Stimulated activated CD4-positive, alpha-beta T cell treated with anti-CD3 and anti-CD28 coated beads, TNF-alpha, amount 100 ng/mL, for 24 hours (primary cell): ENCODE results near the gene SUPT7L.
"Not testable (repeated sequence)": the region's sequence is repeated elsewhere in the genome, so short reads cannot be mapped to it uniquely, and the experiment has no call there.

ENCODE experiments used
- DNase-seq, 3 experiments: peaks; one replicate each; pipeline ENCODE4 v3.0.0-alpha.2; 2020; ENCODE audit warnings: low read depth in 3 of 3

Gene SUPT7L

GRCh38 chr2:27685577-27685976, 22.2 kb upstream of the SUPT7L start:
- no peak for DNase-seq

GRCh38 chr2:27685006-27685405, 21.6 kb upstream of the SUPT7L start:
- DNase-seq, result not testable (repeated sequence)

- peak; percentile 73 to 93 (median 80) for DNase-seq
Measured at GRCh38 chr2:27683390-27684071, 20.1 kb upstream of the SUPT7L start.

GRCh38 chr2:27682334-27682771, 18.9 kb upstream of the SUPT7L start:
- DNase-seq, result not testable (repeated sequence)

- DNase-seq, result no peak
Measured at GRCh38 chr2:27681841-27682240, 18.4 kb upstream of the SUPT7L start.

- no peak for DNase-seq
Measured at GRCh38 chr2:27680571-27680970, 17.2 kb upstream of the SUPT7L start.

- no peak for DNase-seq
Measured at GRCh38 chr2:27672723-27673486, 9.5 kb upstream of the SUPT7L start.

GRCh38 chr2:27671235-27671634, 7.8 kb upstream of the SUPT7L start:
- no peak for DNase-seq

- DNase-seq, result no peak
Measured at GRCh38 chr2:27667446-27667845, 4.0 kb upstream of the SUPT7L start.

GRCh38 chr2:27664622-27665363, 1.4 kb upstream of the SUPT7L start:
- DNase-seq, result no peak

GRCh38 chr2:27664154-27664574, 750 bp upstream of the SUPT7L start:
- DNase-seq, result no peak

GRCh38 chr2:27661371-27661770, 2.0 kb downstream of the SUPT7L start:
- no peak for DNase-seq

- no peak for DNase-seq
Measured at GRCh38 chr2:27655155-27655951, 8.1 kb downstream of the SUPT7L start.

- DNase-seq, result no peak
Measured at GRCh38 chr2:27653397-27653796, 10.0 kb downstream of the SUPT7L start.

- no peak for DNase-seq
Measured at GRCh38 chr2:27652790-27653189, 10.6 kb downstream of the SUPT7L start.

- DNase-seq, result no peak
Measured at GRCh38 chr2:27652341-27652740, 11.1 kb downstream of the SUPT7L start.

- no peak for DNase-seq
Measured at GRCh38 chr2:27651056-27651455, 12.4 kb downstream of the SUPT7L start.

- DNase-seq, result no peak
Measured at GRCh38 chr2:27647737-27648136, 15.7 kb downstream of the SUPT7L start.

- DNase-seq, result no peak
Measured at GRCh38 chr2:27647289-27647688, 16.1 kb downstream of the SUPT7L start.

- no peak for DNase-seq
Measured at GRCh38 chr2:27645197-27645596, 18.2 kb downstream of the SUPT7L start.

- DNase-seq, result no peak
Measured at GRCh38 chr2:27640722-27641245, 22.6 kb downstream of the SUPT7L start.
